22Rv1 (cell line): ENCODE results near the gene PPP1R3D.

ENCODE experiments used
- ZFX ChIP-seq: fragments of 450-650 bp; IDR thresholded peaks from 2 replicates; pipeline ENCODE4 v1.6.1; 2017; ENCODE audit warnings: antibody characterized with exemption, borderline replicate concordance
- TF ChIP-seq, protein P1 (sequence below): fragments of 450-650 bp; IDR thresholded peaks from 2 replicates; pipeline ENCODE4 v1.5.1; 2017; ENCODE audit warnings: mild to moderate bottlenecking

DNA sequence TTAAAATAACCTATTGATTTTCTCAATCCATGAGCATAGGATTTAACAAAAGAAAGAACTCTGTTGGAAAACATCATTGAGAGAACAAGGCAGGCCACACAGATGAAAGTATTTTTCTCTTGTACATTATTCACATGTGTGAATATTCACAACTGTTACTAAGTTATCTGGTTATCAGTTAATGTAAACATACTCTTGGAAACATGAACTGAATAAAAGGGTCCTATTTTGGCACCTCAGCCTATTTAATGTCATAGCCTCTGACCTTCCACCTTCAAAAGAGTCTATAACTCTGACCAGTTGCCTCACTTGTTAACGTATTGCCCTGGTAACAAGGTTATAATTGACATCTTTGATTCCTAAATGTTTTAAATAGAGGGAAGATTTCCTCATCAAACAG lies 14.7 kb downstream of the PPP1R3D start:
- TF ChIP-seq, protein P1, sequence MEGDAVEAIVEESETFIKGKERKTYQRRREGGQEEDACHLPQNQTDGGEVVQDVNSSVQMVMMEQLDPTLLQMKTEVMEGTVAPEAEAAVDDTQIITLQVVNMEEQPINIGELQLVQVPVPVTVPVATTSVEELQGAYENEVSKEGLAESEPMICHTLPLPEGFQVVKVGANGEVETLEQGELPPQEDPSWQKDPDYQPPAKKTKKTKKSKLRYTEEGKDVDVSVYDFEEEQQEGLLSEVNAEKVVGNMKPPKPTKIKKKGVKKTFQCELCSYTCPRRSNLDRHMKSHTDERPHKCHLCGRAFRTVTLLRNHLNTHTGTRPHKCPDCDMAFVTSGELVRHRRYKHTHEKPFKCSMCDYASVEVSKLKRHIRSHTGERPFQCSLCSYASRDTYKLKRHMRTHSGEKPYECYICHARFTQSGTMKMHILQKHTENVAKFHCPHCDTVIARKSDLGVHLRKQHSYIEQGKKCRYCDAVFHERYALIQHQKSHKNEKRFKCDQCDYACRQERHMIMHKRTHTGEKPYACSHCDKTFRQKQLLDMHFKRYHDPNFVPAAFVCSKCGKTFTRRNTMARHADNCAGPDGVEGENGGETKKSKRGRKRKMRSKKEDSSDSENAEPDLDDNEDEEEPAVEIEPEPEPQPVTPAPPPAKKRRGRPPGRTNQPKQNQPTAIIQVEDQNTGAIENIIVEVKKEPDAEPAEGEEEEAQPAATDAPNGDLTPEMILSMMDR: no peak
- no peak for TF ChIP-seq ZFX
